Pancreas (tissue), 10 donors: Measurements from ENCODE around the gene COL3A1. TPM values are rescaled to one million over a fixed set of nuclear protein-coding genes. Genes with fewer than 3 reads are reported as not detected.

ENCODE experiments used
- ATAC-seq, 4 donors: fragments of 200-7000 bp; cut with Tn5 transposase; one replicate each; pipeline versions ENCODE4 v1.8.0 to v1.9.1; 2020; ENCODE audit warnings: mild to moderate bottlenecking in 4 of 4, moderate library complexity in 4 of 4
- DNase-seq, 6 donors: peaks; one replicate each; pipeline ENCODE4 v3.0.0-alpha.2; 2020
- FAIRE-seq: peaks from 2 replicates; lab custom pipeline; 2012; peaks lifted over from hg19 to GRCh38; lab: Jason Lieb, UNC
- H3K27ac ChIP-seq, 4 donors: fragments of 200-600 bp; sonication (generic); 1 replicate in 3 of 4; 2 replicates in 1 of 4; pipeline versions ENCODE4 v1.5.0 to v1.8.0; 2020
- H3K27me3 ChIP-seq, 4 donors: fragments of 200-600 bp; one replicate each; pipeline ENCODE4 v1.8.0; 2021
- H3K36me3 ChIP-seq, 3 donors: fragments of 200-600 bp; sonication (generic) in 1 of 3; one replicate each; pipeline versions ENCODE4 v1.5.0 to v1.8.0; 2020 to 2021
- H3K4me1 ChIP-seq, 3 donors: fragments of 200-600 bp; one replicate each; pipeline ENCODE4 v1.8.0; 2021
- H3K4me3 ChIP-seq, 4 donors: fragments of 200-600 bp; sonication (generic) in 2 of 4; one replicate each; pipeline versions ENCODE4 v1.5.0 to v1.8.0; 2020 to 2021
- H3K9me3 ChIP-seq, 4 donors: fragments of 200-600 bp; one replicate each; pipeline ENCODE4 v1.8.0; 2021
- CTCF ChIP-seq, 4 donors: fragments of 200-600 bp; sonication (generic) in 3 of 4; IDR thresholded peaks; one replicate each; pipeline versions ENCODE4 v1.5.0 to v1.8.0; 2021; ENCODE audit warnings: antibody characterized with exemption in 4 of 4
- WGBS, 2 donors: extraction: QIAGEN DNeasy Blood & Tissue Kit; methylation state at CpG; one replicate each; pipeline ENCODE4 v1.1.7; 2013; 5-methylcytosine and 5-hydroxymethylcytosine counted together
- intact Hi-C, 3 donors: fragments of 100-400 bp; cut with DNase I; formaldehyde crosslinking; loops; one replicate each; pipeline versions ENCODE4 v1.11.1 to v1.14.2; 2022
- polyA plus RNA-seq, 2 donors: library from polyadenylated mRNA; stranded (reverse); fragments of 200-250 nt; gene quantifications; one replicate each; pipeline ENCODE4 v1.2.3, GENCODE V29; 2013
- total RNA-seq, 6 donors: library from RNA; stranded (reverse); fragmentation: NEBNext Ultra II Directional in 4 of 6; extraction: Animal tissue kit (Norgen Biotek cat#: 25700) in 4 of 6; gene quantifications; one replicate each; pipeline versions ENCODE4 v1.2.1 to v1.2.4, GENCODE V29; 2021 to 2023
- donor health status: healthy with polysubstance abuse.
- donor health status: DM: no; HTN: no; CAD: no; lungs with moderate emphysema.
- donor health status: DM: no; HTN: no; CAD: no.
- donor health status: control.
- donor health status: control.
- donor health status: Bipolar disorder and iron deficiency.
- donor health status: DM: yes; HTN: yes; CAD: no.
- donor health status: DM: no; HTN: no; CAD: no.
- donor health status: DM: no; HTN: no; CAD: no.
- donor health status: DM: yes; HTN: yes; CAD: no.

COL3A1 gene
- total and polyA plus RNA-seq, 8 donors: 10.6 to 746 (median 15.3) TPM

- ATAC-seq (no peak), DNase-seq (no peak)
- TF ChIP-seq CTCF (IDR thresholded peaks at IDR 0.05): no peak
Observed at GRCh38 chr2:188956961-188957360, 17.2 kb upstream of the COL3A1 start.

GRCh38 chr2:188957646-188958045 lies 16.5 kb upstream of the COL3A1 start:
- H3K4me1 ChIP-seq: no peaks in the 10 kb centered on the region
- H3K4me3 ChIP-seq: no peak overlapping the region
- H3K36me3 ChIP-seq: no peaks in the 10 kb centered on the region
- intact Hi-C loops: no loop called here
- peaks cover 0 to 2% (median 0%) of the 10 kb centered on the region in 4 donors for H3K9me3 ChIP-seq
- no peak for DNase-seq
- WGBS, 2 donors: 92 to 93% methylated on average over 1 of the region's 1 CpG
- H3K27ac ChIP-seq: no peak overlapping the region
- no peaks in the 10 kb centered on the region for H3K27me3 ChIP-seq
- no peak for TF ChIP-seq CTCF (IDR thresholded peaks at IDR 0.05)
- FAIRE-seq: no peak
- ATAC-seq: no peak

More at GRCh38 chr2:188956961-188957360, 17.2 kb upstream of the COL3A1 start:
- FAIRE-seq: no peak
- Histone ChIP-seq H3K27ac (no peak overlapping the region), H3K9me3 (peaks cover 0 to 2% (median 0%) of the 10 kb centered on the region in 4 donors), H3K4me1 (no peaks in the 10 kb centered on the region), H3K36me3 (no peaks in the 10 kb centered on the region), H3K27me3 (no peaks in the 10 kb centered on the region), H3K4me3 (no peak overlapping the region)
- 55 to 56% methylated on average over 5 of the region's 5 CpGs for WGBS, 2 donors
- intact Hi-C loops: no loop called here

GRCh38 chr2:188963741-188964140 lies 10.4 kb upstream of the COL3A1 start:
- H3K4me1 ChIP-seq: peaks cover 5 to 13% (median 7%) of the 10 kb centered on the region in 3 donors
- no peak for FAIRE-seq
- no peak for TF ChIP-seq CTCF (IDR thresholded peaks at IDR 0.05)
- H3K36me3 ChIP-seq: no peaks in the 10 kb centered on the region
- H3K9me3 ChIP-seq: no peaks in the 10 kb centered on the region
- peak in 1 of 4 donors; percentile 51 for ATAC-seq
- no peak overlapping the region for H3K4me3 ChIP-seq
- 83 to 91% methylated on average over 3 of the region's 3 CpGs for WGBS, 2 donors
- no peak for DNase-seq
- intact Hi-C loops: no loop called here
- no peak overlapping the region for H3K27ac ChIP-seq
- no peaks in the 10 kb centered on the region for H3K27me3 ChIP-seq

GRCh38 chr2:188964976-188965546 lies 9.1 kb upstream of the COL3A1 start:
- FAIRE-seq: no peak
- WGBS, 2 donors: 19 to 28% methylated on average over 1 of the region's 1 CpG
- H3K36me3 ChIP-seq: no peaks in the 10 kb centered on the region

More at GRCh38 chr2:188964976-188965546, 9.1 kb upstream of the COL3A1 start:
- H3K9me3 ChIP-seq: no peaks in the 10 kb centered on the region
- DNase-seq (no peak), ATAC-seq (peak in 3 of 4 donors; percentile 32 to 76 (median 55))
- H3K27me3 ChIP-seq: no peaks in the 10 kb centered on the region
- TF ChIP-seq CTCF (IDR thresholded peaks at IDR 0.05): no peak
- intact Hi-C loops: no loop called here
- peaks cover 5 to 13% (median 7%) of the 10 kb centered on the region in 3 donors for H3K4me1 ChIP-seq
- H3K4me3 ChIP-seq: no peak overlapping the region
- H3K27ac ChIP-seq: no peak overlapping the region
